Ishikawa (cell line): ENCODE results near the gene NAA11.

Source experiments
- CEBPB ChIP-seq: IDR thresholded peaks from 2 replicates; pipeline ENCODE4 v1.6.1; 2012
- EP300 ChIP-seq: IDR thresholded peaks from 2 replicates; pipeline ENCODE4 v1.6.1; 2012; ENCODE audit warnings: borderline replicate concordance
- FOXM1 ChIP-seq: IDR thresholded peaks from 2 replicates; pipeline ENCODE4 v1.6.1; 2012; ENCODE audit warnings: low read depth, borderline replicate concordance
- TAF1 ChIP-seq: IDR thresholded peaks from 2 replicates; pipeline ENCODE4 v1.6.1; 2012; ENCODE audit warnings: low read depth, mild to moderate bottlenecking
- USF1 ChIP-seq: IDR thresholded peaks from 2 replicates; pipeline ENCODE4 v1.6.1; 2012

GRCh38 chr4:79298027-79298426, 27.8 kb downstream of the NAA11 start:
- TF ChIP-seq EP300 = no peak
- no peak for TF ChIP-seq USF1
- no peak for TF ChIP-seq TAF1
- TF ChIP-seq FOXM1 = no peak
- no peak for TF ChIP-seq CEBPB
